SKM-1 treated with dmso at 0.1 percent for 144 hours (cell line): ENCODE results near the gene MGME1.
A peak's percentile ranks its signal among the peaks of the same experiment; 100 is the strongest.
"Not testable (repeated sequence)": the region's sequence is repeated elsewhere in the genome, so short reads cannot be mapped to it uniquely, and the experiment has no call there.

Experiments used
- DNase-seq: peaks from one replicate; lab custom pipeline; 2025; ENCODE audit not compliant: unreplicated experiment; lab: John Stamatoyannopoulos, UW

The MGME1 gene

DNA sequence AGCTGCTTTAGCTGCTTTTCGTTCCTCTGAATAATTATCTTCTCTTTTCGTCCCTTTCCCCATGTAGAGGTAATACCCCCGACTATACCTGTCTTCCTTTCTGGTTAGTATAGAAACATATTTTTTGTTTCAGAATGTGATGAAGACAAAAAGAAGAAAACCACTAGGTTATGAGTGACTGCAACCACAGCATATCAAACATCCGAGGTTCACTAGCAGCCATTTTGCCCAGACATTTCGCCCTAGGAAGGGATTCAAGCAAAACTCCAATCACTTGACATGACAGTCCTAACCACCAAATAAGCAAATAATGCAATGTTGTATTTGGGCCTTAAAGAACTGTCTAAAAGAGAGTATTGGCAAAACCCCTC is 9.6 kb upstream of the MGME1 start:
- no peak for DNase-seq

DNA sequence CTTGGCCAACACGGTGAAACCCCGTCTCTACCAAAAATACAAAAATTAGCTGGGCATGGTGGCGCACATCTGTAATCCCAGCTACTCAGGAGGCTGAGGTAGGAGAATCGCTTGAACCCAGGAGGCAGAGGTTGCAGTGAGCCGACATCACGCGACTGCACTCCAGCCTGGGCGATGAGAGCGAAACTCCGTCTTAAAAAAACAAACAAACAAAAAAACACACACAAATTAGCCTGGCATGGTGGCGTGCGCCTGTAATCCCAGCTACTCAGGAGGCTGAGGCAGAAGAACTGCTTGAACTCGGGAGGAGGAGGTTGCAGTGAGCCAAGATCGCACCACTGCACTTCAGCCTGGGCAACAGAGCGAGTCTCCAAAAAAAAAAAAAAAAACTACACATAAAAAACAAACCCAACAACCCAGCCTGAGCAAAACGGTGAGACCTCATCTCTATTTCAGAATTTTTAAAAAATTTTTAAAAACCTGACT is 8.4 kb upstream of the MGME1 start:
- not testable (repeated sequence) for DNase-seq

DNA sequence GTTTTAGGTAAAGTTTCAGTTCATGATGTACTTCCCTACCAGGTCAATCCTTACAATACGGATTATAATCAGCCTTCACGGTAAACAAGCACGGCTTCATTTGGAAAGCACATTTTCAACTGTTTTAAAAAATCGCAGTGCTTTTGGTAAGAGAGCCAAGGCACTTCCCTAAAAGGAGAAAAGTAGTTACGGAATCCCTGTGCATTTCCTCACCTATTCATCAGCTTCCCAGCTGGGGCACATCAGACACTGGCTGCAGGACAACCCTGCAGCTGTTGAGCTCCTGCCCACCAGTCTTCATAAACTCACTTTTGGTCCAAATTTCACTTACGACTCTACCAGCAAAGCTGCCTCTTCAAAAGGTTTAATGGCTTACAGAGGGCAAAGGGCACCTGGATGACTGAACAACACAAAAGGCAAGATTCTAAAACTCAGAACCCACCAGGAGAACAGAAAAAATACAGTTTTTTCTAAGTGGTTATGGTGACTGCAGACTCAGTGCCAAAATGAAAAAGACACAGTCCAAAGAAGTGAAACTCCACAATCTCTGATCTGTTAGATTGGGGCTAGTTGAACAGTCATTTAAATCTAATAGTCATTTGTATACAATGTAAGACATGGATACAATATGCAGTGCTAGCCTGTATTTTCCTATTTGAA is 7.8 kb upstream of the MGME1 start:
- no peak for DNase-seq

DNA sequence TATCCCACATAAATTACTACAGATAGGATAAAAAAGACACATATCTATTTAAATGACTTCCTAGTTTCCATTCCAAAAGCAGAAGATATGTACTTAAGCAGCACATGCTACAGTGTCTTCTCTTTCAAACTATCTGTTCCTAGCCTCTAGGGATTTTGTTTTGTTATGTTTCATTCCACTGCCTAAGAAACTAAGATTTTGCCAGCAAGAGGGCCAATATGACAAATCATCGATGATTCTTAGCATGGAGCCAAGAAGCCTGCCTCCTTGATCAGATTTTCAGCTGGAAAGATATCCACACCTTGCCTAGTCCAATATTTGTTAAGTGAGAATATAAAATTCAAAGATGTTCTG is 7.3 kb upstream of the MGME1 start:
- DNase-seq, result no peak

DNA sequence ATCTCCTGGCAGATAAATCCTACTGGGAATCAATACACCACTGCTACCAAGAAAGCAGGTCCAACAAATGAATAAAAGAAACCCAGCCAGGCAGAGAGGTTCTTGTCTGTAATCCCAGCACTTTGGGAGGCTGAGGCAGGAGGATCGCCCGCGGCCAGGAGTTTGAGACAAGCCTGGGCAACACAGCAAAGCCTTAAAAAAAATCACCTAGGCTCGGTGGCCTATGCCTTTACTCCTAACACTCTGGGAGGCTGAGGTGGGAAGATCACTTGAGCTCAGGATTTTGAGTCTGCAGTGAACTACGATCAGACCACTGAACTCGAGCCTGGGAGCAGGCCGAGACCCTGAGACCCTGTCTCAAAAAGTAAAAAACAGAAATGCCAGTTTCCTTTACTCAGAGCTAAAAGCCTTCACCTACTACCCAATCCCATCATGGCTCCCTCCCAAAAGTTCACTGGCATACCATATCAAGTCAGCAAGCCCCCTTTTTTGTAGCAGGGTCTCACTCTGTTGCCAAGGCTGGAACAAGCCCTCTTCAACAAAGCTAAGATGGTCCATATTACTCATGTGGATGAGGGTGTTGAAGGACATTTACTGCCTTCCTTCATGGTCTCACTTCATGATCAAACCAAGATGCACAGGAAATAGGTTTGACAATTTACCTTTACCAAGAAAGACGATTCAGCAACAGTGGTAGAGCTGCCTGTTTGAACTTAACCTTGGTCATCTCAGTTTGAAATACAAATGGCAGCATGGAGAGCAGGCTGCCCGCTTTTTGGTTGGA is 5.5 kb upstream of the MGME1 start:
- DNase-seq, result no peak

DNA sequence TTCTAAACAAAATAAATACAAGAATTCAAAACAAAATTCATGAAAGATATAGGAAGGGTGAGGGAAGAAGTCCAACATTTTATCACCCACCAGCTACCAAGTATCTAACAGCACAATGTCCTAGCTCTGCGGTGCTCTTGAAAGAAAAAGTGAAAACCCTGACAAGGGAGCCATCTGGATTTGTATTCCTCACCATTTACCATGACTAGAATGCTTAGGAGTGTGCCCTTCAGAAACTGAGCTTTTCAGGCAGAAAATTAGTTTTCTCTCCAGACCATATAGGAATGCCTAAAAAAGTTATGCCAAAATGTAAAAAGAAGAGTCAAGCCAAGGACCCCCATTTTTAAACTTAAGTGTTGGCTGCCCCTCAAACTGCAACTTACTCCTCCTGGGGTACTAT is 4.7 kb upstream of the MGME1 start:
- DNase-seq, result no peak

GRCh38 chr20:17964632-17965031 is 4.2 kb upstream of the MGME1 start:
- DNase-seq, result no peak

DNA sequence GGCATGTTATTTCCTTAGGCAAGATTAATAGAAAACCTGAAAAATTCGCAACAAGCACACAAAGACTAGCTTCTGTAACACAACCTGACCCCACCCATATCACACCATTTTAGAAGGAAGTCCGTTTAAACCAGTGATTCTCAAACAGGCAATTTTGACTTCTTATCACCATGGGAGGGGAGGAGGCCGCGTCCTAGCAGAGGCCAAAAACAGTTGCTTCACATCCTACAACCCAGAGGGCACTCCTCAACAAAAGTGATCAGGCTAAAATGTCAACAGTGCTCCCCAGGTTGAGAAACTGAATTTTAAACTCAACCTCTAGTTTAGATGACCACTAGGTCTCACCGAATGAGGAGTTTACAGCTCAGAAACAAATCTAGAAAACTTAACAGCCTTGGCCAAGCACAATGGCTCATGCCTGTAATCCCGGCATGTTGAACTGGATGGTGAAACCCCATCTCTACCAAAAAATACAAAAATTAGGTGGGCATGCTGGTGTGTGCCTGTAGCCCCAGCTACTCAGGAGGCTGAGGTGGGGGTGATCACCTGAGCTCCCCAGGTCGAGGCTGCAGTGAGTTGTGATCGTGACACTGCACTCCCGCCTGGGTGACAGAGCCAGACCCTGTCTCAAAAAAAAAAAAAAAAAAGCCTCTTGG is 3.6 kb upstream of the MGME1 start:
- DNase-seq, result no peak

GRCh38 chr20:17966432-17967310 is 2.1 kb upstream of the MGME1 start:
- no peak for DNase-seq

- no peak for DNase-seq
Observed at GRCh38 chr20:17967521-17968365, 1.1 kb upstream of the MGME1 start.

DNA sequence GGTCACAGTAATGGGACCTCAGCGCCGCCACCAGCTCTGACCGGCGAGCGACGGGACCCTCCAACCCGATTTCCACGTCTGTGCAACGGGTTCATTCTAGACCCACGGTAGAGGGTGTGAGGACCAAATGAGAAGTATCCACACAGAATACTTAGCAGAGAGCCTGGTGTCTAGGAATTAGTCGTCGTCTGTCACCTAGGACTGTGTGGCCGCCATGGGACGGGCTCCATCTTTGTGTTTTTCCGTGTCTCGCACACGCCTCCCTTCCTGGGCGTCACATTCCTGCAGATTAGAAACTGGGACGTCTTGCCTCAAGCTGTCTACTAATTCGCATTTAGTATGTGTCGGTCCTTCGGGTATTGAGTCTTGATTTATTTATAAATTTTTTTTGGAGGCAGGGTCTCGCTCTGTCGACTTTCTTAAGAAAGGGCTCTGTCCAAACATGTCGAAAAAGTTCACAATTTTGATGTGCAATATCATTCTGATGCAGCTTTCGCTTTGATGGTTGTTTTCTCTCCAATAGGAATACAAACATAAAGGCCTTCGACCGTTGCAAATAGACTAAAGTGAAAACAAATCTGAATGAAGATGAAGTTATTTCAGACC is 563 bp downstream of the MGME1 start:
- DNase-seq, result no peak

GRCh38 chr20:17969884-17970409 is 1.1 kb downstream of the MGME1 start:
- DNase-seq, result peak; percentile 79

GRCh38 chr20:17971300-17972013 is 2.6 kb downstream of the MGME1 start:
- DNase-seq, result no peak

DNA sequence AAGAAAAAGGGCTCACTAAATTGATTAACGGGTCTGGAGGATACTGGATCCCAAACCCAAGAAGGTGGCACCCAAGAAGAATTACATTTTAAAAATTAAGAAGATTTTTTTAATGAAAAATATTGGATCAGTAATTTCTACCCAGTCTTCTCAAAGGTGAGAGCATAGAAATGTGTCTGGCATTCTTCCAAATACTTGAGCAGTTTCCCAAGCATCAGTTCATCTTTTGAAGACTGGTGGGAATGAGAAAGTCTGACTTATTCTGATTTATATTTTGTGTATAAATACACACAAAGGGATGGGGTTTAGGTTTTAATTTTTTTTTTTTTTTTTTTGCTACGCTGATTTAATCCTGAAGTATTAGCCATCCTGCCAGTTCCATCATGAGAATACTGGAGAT is 3.3 kb downstream of the MGME1 start:
- no peak for DNase-seq

DNA sequence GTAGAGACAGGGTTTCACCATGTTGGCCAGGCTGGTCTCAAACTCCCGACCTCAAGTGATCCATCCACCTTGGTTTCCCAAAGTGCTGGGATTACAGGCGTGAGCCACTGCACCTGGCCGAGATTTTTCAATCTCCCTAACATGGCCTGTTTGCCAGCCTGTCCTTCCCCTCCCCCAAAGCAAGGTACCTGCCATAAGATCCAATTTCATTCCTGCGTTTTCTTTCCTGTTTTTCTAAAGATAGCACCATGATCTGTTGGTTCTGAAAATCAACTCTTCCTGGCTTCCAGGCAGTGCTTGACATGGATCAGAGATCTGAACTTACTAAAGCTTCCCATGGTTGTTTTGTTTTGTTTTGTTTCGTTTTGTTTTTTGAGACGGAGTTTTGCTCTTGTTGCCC is 7.5 kb downstream of the MGME1 start:
- no peak for DNase-seq

DNA sequence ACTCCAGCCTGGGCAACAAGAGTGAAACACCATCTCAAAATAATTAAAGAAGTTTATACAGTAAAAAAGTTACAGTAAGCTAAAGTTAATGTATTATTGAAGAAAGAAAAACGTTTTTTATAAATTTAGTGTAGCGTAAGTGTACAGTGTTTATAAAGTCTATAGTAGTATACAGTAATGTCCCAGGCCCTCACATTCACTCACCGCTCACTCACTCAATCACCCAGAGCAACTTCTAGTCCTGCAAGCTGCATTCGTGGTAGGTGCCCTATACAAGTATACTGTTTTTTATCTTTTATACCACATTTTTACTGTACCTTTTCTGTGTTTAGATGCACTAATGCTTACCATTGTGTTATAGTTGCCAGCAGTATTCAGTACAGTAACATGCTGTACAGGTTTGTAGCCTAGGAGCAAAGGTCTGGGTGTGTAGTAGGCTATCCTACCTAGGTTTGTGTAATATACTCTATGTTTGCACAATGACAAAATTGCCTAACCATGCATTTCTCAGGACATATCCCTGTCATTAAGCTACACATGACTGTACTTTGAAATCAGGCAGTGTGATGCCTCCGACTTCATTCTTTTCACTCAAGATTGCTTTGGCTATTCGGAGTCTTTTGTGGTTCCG is 16.7 kb downstream of the MGME1 start:
- no peak for DNase-seq

DNA sequence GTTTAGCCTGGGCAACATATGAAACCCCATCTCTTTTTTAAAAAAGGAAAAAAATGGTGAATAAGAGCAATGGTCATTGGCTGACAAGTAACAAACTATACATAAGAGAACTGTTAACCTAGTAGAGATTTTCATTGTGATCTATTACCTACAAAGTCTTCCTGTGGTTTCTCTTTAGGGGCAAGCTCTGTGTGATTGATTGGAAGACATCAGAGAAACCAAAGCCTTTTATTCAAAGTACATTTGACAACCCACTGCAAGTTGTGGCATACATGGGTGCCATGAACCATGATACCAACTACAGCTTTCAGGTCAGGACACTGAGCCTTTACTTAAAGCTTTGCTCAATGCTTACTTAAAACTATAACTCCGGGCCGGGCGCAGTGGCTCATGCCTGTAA is 19.2 kb downstream of the MGME1 start:
- DNase-seq, result no peak

DNA sequence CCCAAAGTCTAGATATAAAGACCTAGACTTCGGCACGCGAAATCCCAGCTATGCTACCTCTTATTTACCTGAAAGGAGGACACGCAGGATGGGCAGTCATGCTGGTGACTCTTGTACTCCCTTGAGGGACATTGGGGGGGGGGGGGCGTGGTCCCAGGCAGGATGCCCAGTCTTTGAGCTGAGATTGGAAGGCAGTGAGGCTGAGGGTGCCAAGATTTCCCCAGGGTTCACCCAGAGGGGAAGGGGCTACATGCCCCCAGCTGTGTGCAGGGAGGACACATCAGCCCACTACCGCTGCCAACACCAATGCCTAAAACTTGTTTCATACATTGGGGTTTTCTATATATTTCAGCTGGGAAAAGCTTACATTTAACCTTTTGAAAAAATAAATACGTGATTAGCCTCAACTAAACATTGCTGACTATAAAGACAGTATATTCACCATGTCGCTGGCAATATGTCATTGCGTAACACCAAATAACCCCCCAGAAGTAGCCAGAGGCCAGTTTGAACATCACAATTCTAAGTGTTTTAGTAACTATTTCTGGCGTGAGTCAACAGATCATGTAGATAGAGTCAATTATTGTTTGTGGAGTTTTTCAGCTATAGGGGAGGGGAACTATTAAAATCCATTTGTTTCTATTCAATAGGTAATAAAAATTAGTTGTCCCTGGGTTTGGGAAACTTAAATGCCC is 21.6 kb downstream of the MGME1 start:
- no peak for DNase-seq
